ENCODE results near the gene CACNA1S. TPM values are rescaled to one million over a fixed set of nuclear protein-coding genes. Genes with fewer than 3 reads are reported as not detected.

CACNA1S gene
- total RNA-seq, 1 donor from 2014 or later = 0.11 TPM

GRCh38 chr1:200990114-200990513 lies 122.1 kb downstream of the CACNA1S start:
- no peak overlapping the region for H3K27ac Mint-ChIP-seq
- H3K4me3 Mint-ChIP-seq = no peak overlapping the region
- Histone ChIP-seq H2AFZ (replicated peaks) (no peak overlapping the region), H3K4me2 (no peak overlapping the region), H3K9me3 (ENCODE audit: low read depth) (no peaks in the 10 kb centered on the region), H3K9ac (no peak overlapping the region), H3K4me3 (no peak overlapping the region), H3K27ac (no peak overlapping the region), H3F3A (ENCODE audit: low read depth) (no peaks in the 10 kb centered on the region), H3K36me3 (no peaks in the 10 kb centered on the region), H3K27me3 (no peaks in the 10 kb centered on the region), H4K20me1 (ENCODE audit: low read depth) (no peaks in the 10 kb centered on the region), H3K4me1 (no peaks in the 10 kb centered on the region), H3K79me2 (ENCODE audit: low read depth) (no peaks in the 10 kb centered on the region)
- no peak for TF ChIP-seq EZH2phosphoT487 (IDR thresholded peaks at IDR 0.05)
- TF ChIP-seq CTCF (IDR thresholded peaks at IDR 0.05) = no peak
- TF ChIP-seq EZH2 (IDR thresholded peaks at IDR 0.05) = no peak
- no peak for DNase-seq (ENCODE audit: low spot score)
- peaks cover 2% of the 10 kb centered on the region for H3K27me3 Mint-ChIP-seq (ENCODE audit: insufficient read depth, low read depth)
- no peaks in the 10 kb centered on the region for H3K9me3 Mint-ChIP-seq
- peaks cover 16% of the 10 kb centered on the region for H3K36me3 Mint-ChIP-seq
- H3K4me1 Mint-ChIP-seq = no peaks in the 10 kb centered on the region

Other genes starting within 250 kb of the CACNA1S start
- not detected in 2 replicates for gene GPR25, start 239.4 kb downstream of the CACNA1S start, total RNA-seq (ENCODE audit: low replicate concordance)
- gene INAVA, start 217.5 kb downstream of the CACNA1S start, total RNA-seq (ENCODE audit: low replicate concordance) = 23.7 and 63.1 TPM in 2 replicates
- 6.4 and 15.6 TPM in 2 replicates for gene KIF21B, start 88.7 kb downstream of the CACNA1S start, total RNA-seq (ENCODE audit: low replicate concordance)
- not detected in 2 replicates for gene ASCL5, start 14.8 kb upstream of the CACNA1S start, total RNA-seq (ENCODE audit: low replicate concordance)
- 109 and 187 TPM in 2 replicates for gene TMEM9, start 42.0 kb upstream of the CACNA1S start, total RNA-seq (ENCODE audit: low replicate concordance)
- 0.15 TPM in 1 of 2 replicates, not detected in the other for gene IGFN1, start 78.4 kb upstream of the CACNA1S start, total RNA-seq (ENCODE audit: low replicate concordance)
- 0.02 TPM in 1 of 2 replicates, not detected in the other for gene PKP1, start 171.1 kb upstream of the CACNA1S start, total RNA-seq (ENCODE audit: low replicate concordance)

Measured in neural progenitor cell (in vitro differentiated cells).